AG09309 (cell line): ENCODE results near the gene MORN1.

Source experiments
- DNase-seq: peaks from one replicate; pipeline ENCODE4 v3.0.0-alpha.2; 2010; ENCODE audit warnings: low read depth
- H3K4me3 ChIP-seq: 2 replicates; pipeline ENCODE4 v1.5.1; 2011; ENCODE audit warnings: mild to moderate bottlenecking, low read depth, low read length, moderate library complexity; ENCODE audit not compliant: control insufficient read depth
- TF ChIP-seq, protein P1 (sequence below): IDR thresholded peaks from 2 replicates; pipeline ENCODE4 v1.5.1; 2011; ENCODE audit warnings: mild to moderate bottlenecking, low read depth, low read length, inconsistent platforms; ENCODE audit not compliant: insufficient read depth, control insufficient read depth; ENCODE audit errors: missing control alignments

The MORN1 gene

DNA sequence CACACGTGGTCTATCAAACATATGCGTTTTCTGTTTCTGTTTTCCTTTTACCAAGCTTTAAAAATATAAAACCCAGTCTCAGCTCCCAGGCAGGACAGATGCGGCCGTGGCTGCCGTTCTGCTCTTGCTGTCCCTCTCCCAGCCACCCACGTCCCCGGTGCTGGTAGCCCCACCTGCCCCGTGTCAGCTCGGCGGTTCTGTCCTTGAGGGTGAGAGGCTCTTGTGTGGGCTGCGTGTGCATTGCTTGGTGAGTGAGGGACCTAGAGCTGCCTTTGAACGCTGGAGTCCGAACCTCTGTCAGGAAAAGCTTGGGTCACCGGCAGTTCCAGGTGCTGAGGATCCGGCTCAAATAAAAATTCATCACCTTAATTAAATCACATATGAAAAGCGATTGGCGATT is 4.7 kb upstream of the MORN1 start:
- TF ChIP-seq, protein P1, sequence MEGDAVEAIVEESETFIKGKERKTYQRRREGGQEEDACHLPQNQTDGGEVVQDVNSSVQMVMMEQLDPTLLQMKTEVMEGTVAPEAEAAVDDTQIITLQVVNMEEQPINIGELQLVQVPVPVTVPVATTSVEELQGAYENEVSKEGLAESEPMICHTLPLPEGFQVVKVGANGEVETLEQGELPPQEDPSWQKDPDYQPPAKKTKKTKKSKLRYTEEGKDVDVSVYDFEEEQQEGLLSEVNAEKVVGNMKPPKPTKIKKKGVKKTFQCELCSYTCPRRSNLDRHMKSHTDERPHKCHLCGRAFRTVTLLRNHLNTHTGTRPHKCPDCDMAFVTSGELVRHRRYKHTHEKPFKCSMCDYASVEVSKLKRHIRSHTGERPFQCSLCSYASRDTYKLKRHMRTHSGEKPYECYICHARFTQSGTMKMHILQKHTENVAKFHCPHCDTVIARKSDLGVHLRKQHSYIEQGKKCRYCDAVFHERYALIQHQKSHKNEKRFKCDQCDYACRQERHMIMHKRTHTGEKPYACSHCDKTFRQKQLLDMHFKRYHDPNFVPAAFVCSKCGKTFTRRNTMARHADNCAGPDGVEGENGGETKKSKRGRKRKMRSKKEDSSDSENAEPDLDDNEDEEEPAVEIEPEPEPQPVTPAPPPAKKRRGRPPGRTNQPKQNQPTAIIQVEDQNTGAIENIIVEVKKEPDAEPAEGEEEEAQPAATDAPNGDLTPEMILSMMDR, result no peak
- H3K4me3 ChIP-seq, result no peak overlapping the region
- DNase-seq, result no peak

DNA sequence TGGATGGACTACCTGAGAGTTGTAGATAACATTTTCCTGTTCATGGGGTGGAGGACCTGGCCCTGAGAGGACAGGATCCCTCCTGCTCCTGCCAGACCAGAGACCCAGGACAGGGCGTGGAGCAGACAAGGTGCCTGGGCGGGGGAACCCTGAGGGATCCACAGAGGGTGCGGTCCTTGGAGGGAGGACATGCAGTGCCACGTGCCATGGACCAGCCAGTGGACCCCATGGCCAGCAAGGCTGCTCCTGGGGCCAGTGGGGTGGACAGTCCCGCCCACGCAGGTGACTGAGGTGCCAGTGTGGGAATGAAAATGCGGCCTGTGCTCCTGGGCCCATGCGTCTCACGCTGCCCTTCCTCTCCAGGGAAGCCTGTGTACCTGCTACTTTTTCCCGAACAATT is 3.9 kb upstream of the MORN1 start:
- DNase-seq, result no peak
- TF ChIP-seq, protein P1, result no peak
- no peak overlapping the region for H3K4me3 ChIP-seq

DNA sequence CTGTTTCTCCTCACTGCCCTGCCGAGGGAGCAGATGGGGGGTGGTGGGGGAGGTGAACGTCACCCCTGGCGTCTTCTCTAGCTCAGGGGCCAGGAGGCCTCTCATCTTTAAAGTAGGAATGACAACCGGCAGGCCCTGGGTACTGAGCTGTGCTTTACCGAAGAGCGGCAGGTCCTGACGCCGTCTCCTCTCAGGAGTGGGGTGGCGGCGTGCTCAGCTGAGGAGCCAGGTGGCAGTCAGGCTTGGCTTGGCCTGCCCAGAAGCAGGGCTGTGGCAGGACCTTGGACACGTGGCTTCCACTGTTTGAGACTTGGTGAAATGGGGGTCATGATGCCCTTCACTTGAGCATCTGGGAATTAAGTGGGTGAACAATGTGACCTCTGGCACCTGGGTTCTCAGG is 3.4 kb upstream of the MORN1 start:
- TF ChIP-seq, protein P1, result no peak
- no peak for DNase-seq
- H3K4me3 ChIP-seq, result no peak overlapping the region

DNA sequence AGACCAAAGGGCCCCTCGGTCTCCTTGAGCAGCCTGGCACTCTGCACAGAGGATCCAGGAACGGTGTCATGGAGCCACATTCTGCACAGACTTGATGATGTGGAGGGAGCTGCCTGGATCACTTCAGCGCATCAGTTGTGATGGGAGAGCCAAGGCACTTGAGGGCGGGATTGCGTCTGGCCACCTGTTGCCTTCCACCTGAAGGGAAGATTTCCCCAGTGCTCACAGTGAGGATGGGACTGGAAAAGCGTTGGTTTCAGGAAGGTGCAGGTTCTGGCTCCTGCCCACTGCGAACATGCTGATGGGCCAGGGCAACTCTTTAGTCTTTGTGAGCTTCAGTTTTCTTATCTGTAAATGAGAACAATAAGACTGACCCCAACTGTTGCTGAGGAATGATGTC is 2.9 kb upstream of the MORN1 start:
- no peak overlapping the region for H3K4me3 ChIP-seq
- no peak for DNase-seq
- TF ChIP-seq, protein P1, result no peak

DNA sequence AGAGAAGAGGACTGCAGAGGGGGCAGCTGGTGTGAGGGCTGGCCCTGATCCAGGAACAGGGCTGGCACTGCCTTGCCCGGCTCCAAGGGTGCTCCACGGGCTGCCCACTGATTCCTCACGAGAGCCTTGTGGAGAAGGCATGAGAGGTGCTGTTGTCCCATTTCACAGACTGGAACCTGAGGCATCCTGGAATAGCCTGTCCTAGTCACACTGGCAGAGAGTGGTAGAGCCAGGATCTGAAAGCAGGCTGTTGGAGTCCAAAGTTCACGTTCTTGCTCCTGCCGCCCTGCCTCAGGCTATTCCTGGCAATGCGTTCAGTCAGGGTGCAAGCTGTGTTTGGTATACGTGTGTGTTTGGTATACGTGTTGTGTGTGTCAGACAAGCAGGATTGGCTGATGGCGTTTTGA is 2.1 kb upstream of the MORN1 start:
- DNase-seq, result no peak
- TF ChIP-seq, protein P1, result no peak
- H3K4me3 ChIP-seq, result no peak overlapping the region

DNA sequence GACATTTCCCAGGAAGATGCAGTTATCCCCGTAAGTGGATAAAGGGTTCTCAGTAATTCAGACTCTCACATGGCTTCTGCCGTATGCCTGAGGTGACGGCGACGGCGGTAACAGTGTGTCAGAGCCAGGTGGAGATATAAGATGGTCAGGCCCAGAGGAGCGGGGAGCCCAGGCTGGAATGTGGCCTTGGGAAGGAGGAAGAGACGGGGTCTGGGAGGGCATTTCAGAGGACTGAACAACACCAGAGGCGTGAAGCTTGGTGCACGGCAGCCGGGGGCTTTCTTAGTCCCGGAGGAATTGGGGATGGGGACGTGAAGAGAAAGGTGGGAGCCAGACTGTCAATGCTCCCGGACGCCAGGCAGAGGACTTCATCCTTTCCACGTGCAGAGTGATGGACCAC is 1.3 kb upstream of the MORN1 start:
- H3K4me3 ChIP-seq, result peak overlapping the region; percentile 70
- TF ChIP-seq, protein P1, result no peak
- DNase-seq, result no peak

DNA sequence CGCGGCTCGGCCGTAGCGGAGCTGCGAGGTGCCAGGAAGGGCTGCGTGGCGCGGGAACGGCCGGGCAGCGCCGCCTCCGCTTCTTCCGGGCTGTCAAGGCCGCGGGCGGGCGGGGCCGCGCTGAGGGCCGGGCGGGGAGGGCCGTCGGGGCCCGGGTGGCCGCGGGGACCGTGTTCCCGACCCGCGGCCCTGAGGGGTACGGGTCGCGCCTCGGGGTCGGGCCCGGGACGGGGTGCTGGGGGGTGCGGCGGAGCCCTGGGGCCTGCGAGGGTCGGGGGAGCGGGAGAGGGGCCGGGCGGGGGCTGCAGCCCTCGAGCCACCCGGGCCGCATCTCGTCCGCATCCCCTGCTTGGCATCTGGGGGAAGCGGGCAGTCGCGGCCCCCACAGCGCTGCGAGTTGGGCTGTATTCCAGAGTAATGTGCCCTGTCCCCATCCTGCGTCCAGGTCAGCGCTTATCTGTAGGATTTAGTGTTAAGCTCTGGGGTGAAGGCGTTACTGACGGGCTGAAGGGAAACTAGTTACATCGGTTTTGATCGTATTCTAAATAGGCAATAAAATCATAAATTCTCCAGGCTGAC is 666 bp upstream of the MORN1 start:
- no peak for DNase-seq
- peak overlapping the region; percentile 70 for H3K4me3 ChIP-seq
- TF ChIP-seq, protein P1, result no peak
